Raji (cell line): ENCODE data around the gene EMILIN1.

Source experiments
- POLR2A ChIP-seq: IDR thresholded peaks from 2 replicates; pipeline ENCODE4 v1.6.1; 2011; ENCODE audit warnings: low read depth, low read length, control low read depth; ENCODE audit not compliant: insufficient read depth

EMILIN1 gene

DNA sequence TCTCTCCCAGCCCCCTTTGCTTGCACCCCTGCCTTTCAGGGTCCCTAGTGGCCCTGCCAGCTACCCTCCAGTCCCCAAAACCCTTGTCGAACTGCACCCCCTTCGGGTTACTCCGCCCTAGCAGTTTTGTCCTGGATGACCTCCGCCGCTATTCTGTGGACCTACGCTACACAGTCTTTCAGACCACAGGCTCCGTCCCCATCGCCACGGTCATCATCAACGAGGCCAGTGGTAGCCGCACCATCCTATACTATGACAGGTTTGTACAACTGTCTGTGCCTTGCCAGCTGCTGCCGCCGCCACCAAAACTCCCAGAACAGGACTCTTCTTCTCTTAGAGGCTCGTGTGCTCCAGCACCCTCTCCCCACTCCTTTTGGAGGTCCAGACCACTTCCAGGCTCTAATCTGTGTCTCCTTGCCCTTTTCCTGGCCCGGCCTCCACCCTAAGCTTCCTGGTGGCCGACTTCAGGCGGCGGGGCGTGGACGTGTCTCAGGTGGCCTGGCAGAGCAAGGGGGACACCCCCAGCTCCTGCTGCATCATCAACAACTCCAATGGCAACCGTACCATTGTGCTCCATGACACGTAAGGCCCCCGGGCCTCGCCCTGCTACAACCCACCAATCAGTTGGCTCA is 16.1 kb downstream of the EMILIN1 start:
- no peak for TF ChIP-seq POLR2A

DNA sequence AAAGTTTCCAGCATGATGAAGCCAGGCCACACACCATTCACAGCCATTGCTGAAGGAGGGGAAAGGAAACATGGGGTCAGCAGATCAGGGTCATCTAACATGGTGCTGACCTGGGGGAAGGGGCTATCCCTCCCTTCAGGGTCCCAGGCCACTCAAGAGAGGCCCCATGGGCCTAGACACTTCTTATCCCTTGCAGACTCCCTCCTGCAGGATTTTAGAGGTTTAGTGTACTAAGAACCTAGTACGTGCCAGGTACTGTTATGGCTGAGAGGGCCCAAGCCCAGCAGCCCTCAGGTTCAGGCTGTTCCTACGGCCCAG is 17.0 kb downstream of the EMILIN1 start:
- no peak for TF ChIP-seq POLR2A

DNA sequence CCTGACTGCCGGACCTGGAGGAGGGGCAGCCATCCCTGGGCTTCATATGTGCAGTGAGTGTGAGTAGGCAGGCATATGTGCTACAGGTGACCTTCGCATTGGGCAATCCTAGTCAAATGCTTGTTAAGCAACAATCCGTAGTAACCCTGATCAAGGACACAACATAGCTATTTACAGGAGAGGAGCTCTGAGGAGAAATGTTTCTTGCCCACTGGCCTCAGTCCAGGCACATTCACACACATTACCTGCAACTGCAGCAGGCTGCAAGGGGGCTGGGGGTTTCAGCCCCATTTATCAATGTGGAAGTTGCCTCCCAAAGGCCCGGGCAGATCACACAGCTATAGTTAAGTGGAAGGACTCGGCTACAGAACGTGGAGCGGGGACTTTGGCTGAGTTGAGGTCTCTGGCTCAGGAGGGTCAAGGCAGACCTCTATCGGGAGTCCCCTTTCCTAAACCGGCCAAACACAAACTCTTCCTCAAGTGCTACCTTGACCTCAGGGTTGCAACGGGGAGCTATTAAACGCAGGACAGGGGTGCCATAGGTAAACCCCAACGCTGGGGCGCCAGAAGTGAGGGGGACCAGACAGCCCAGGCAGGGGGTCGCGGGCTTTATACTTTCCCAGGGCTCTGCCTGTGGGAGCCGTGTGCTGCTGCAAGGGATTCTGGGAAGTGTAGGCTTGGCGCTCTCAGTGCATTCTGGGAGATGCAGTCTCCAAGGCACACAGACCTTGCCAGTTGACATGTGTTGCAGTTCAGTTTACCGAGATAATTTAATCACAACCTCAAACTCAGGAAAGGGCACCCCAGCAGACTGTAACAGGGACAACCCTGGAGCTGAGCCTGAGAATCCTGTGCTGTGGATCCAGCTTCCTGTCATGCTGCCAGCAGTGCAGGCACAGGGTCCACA is 17.6 kb downstream of the EMILIN1 start:
- TF ChIP-seq POLR2A = peak; percentile 56

DNA sequence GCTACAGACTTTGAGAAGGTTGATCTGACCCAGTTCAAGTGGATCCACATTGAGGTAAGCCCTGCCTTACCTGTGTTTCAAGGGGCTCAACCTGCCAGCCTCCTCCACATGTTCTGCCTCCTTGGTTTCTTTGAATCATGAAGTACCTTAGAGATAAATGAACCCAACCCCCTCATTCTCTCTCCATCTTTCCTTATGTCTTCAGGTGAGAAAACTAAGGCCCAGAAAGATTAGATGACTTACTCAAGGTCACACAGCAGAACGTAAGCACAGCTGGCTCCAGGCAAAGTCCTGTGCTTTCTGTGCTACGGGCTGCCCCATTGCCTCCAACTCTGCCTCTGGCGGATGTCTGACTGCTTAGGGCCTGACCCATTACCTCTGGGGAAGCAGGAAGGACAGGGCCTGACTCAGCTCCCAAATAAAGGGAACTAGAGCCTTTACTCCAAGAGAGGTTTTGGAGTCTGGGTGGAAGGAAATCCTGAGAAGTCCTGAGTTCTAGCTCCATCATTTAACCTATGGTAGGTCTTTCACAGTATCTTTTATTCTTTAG is 18.4 kb downstream of the EMILIN1 start:
- no peak for TF ChIP-seq POLR2A

DNA sequence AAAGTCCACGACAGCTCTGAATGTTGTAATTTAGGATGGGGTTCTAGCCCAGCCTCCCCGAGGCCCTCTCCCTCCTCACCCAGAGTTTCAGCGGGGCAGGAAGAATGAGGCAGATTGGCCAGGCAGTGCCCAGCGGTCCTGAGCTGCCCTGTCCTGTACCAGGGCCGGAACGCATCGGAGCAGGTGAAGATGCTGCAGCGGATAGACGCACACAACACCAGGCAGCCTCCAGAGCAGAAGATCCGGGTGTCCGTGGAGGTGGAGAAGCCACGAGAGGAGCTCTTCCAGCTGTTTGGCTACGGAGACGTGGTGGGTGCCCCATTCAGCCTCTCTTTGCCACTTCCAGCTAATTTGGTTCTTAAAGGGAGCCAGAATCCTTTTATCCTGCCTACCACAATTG is 18.9 kb downstream of the EMILIN1 start:
- no peak for TF ChIP-seq POLR2A

DNA sequence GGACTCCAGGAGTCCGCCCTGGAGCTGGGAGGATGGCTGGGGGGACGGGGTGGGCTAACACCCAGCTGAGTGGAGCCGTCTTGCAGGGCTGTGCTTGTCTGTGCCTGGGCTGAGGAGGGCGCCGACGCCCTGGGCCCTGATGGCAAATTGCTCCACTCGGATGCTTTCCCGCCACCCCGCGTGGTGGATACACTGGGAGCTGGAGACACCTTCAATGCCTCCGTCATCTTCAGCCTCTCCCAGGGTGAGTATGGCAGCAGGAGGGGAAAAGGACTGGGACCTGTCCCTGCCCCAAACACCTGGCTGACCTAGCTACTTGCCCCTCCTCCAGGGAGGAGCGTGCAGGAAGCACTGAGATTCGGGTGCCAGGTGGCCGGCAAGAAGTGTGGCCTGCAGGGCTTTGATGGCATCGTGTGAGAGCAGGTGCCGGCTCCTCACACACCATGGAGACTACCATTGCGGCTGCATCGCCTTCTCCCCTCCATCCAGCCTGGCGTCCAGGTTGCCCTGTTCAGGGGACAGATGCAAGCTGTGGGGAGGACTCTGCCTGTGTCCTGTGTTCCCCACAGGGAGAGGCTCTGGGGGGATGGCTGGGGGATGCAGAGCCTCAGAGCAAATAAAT is 21.0 kb downstream of the EMILIN1 start:
- no peak for TF ChIP-seq POLR2A

DNA sequence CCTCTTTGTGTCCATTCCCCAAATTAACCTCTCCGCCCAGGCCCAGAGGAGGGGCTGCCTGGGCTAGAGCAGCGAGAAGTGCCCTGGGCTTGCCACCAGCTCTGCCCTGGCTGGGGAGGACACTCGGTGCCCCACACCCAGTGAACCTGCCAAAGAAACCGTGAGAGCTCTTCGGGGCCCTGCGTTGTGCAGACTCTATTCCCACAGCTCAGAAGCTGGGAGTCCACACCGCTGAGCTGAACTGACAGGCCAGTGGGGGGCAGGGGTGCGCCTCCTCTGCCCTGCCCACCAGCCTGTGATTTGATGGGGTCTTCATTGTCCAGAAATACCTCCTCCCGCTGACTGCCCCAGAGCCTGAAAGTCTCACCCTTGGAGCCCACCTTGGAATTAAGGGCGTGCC is 21.6 kb downstream of the EMILIN1 start:
- no peak for TF ChIP-seq POLR2A

DNA sequence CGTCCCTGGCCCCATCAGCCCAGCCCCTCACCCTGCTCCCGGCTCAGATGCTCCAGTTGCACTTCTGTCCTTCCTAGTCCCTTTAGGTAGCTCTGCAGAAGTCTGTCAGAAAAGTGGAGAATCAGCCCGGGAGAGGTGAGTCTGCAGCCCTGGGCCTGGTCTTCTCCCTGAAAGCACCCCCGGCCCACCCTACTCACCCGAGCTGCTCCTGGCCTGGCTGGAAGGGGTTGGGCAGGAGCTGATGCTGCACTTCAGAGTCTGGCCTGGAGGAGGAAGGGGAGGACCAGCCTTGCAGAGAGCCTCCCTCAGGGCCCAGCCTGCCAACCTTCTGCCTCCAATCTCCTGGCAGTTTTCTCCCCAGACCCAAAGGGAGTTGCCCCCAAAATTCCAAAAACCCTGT is 23.9 kb downstream of the EMILIN1 start:
- TF ChIP-seq POLR2A = no peak

DNA sequence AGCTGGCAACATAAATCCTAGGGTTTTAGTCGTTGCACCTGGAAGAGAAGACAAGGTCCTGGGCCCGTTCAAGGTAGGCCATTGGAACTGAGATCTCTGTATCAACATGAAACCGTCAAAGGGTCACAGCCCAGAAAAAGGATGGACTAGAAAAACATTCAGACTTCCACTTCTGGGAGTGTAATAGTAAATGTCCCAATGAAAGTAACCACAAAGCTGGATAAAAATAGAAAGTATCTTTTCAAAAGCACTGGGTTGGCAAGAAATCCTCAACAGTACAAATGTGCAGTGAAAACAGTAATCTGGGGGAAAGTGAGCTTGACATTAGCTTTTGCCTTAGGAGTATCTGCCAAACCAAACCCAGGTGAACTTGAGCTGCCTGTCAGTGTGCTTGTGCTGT is 27.6 kb downstream of the EMILIN1 start:
- no peak for TF ChIP-seq POLR2A

DNA sequence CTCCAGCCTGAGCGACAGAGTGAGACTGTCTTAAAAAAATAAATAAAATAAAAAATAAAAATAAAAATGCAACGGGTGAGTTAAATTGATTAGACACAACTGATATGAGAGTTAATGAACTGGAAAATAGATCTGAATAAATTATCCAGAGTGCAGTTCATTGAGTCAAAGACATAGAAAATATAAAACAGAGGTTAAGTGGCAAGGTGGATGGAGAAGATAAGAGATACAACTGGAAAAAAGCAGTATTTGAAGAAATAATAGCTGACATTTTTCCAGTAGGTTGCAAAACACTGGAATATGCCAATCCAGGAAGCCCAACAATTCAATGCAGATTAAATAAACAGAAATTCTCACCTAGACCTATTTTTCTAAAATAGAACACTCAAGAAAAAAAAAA is 29.8 kb downstream of the EMILIN1 start:
- TF ChIP-seq POLR2A = no peak

DNA sequence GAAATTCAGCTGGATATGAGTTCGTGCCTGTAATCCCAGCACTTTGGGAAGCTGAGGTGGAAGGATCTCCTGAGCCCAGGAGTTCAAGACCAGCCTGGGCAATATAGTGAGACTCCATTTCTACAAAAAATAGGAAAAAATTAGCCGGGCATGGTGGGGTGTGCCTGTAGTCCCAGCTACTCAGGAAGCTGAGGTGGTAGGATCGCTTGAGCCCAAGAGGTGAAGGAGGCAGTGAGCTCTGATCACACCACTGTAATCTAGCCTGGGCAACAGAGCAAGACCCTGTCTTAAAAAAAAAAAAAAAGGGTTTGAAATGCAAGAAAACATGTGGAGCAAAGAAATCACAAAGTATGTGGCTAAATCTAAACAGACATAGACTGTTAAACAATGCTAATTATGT is 30.7 kb downstream of the EMILIN1 start:
- no peak for TF ChIP-seq POLR2A

DNA sequence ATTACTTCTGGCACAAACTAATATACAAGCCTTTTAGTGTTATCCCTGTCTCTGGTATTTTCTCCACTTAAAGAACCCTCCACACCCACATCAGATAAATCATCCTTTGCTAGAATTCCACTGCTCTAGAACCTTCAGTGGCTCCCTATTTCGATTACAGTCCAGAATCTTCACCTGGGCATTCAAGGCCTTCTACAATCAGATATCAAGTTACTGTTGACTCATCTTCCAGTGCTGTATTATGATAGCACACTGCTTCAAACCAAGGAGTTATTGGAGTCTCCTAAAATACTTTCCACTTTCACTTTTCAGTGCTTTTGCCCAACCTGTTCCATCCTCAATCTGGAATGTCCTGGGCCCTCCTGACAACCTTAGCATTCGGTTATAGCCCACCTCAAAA is 37.1 kb downstream of the EMILIN1 start:
- TF ChIP-seq POLR2A = no peak

DNA sequence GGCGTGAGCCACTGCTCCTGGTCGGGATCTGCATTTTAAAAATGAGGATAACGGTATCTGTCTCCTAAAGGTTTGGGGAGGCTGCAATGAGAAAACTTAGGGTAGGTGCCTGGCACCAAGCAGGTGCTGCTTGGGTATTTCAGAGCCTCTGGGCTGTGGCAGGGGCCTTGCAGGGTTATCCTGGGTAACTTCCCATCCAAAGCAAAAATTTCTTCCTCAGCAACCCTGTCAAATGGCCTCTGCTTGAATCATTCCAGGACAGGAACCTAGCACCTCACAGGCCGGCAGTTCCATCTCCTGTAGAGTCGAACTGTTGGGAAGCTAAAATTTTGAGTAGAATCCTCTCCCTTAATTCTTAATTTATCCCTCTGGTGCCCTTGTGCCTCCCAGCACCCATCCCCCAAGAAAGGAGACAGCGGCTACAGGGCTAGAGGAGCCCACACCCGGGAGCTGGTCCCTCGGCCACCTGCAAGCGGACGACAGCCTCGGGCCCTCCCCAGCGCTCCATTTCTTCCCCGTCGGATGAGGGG is 39.6 kb downstream of the EMILIN1 start:
- TF ChIP-seq POLR2A = no peak

DNA sequence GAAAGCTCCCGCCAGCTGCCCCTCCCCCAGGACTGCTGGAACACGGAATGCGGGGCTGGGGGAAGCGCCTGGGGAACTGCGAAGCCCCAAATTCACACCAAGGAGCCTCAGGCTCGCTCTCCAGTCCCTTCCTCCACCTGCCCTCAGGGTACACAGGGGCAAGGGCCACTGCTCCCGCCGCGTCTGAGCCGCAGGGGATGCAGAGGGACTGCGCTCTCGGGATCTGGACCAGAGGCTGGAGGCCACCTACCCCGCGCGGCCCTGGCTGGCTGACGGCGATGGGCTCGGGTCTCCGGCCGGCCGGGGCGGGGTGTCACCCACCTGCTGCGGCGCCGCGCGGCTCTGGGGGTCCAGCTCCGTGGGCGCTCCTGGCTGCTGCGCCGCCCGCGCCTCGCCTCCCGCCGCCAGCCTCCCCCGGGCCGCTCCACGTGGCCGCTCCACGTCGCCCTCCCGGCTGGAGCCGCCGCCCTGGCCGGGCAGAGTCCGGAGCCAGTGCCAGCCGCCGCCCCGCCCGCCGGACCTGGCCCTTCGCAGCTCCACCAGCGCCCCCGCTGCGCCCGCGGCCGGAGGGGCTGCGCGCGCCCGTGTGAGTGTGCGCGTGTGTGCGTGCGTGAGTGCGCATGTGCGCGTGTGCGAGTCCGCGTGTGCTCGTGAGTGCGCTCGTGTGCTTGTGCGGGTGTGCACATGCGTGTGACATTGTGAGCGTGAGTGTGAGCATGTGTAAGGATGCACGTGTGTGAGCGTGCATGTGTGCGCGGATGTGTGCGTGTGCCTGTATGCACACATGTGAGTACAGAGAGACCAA is 40.3 kb downstream of the EMILIN1 start, which contains the start of gene CGREF1:
Gene CGREF1, minus strand, starts transcription at position 604 of the 805 bp plus-strand sequence. CDS start 14,762 bp downstream, outside the sequence.
- no peak for TF ChIP-seq POLR2A

DNA sequence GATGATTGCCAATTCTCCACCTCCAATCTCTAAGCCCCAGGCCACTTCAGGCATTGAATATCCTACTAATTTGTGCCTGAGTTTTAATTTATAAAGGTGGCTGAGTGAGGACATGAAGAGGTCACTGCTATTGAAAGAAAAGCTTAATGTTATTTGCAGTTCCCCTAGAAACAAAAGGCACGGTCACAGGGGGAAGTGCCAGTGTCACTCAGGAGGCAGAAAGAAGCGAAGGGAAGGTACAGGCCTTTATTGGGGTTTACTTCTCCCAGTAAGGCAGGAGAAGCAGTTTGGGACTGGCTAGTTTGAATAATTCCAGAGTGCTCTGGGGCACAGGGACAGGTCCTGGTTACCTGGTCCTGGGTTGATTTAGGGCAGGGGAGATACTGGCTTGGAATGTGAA is 43.5 kb downstream of the EMILIN1 start:
- TF ChIP-seq POLR2A = no peak
